ENCODE data around the gene MARK2.

Gene MARK2

GRCh38 chr11:63880403-63880790 lies 41.5 kb downstream of the MARK2 start:
- no peak for TF ChIP-seq TAF1 (IDR thresholded peaks at IDR 0.05; ENCODE audit: borderline replicate concordance, insufficient read depth, low read length)
- no peak for TF ChIP-seq FOXP2 (optimal IDR thresholded peaks at IDR 0.05; ENCODE audit: borderline replicate concordance, extremely low read depth, extremely low read length, insufficient read depth)
- no peak for TF ChIP-seq REST (IDR thresholded peaks at IDR 0.05; ENCODE audit: insufficient read depth in 1 of 2, low read depth in 2 of 2, low read length in 2 of 2)
- TF ChIP-seq SIN3A (IDR thresholded peaks at IDR 0.05; ENCODE audit: borderline replicate concordance, insufficient read depth, low read length): no peak
- TF ChIP-seq POLR2AphosphoS5 (IDR thresholded peaks at IDR 0.05; ENCODE audit: low read depth, low read length): no peak

- TF ChIP-seq SIN3A (IDR thresholded peaks at IDR 0.05; ENCODE audit: borderline replicate concordance, insufficient read depth, low read length) (no peak), REST (IDR thresholded peaks at IDR 0.05; ENCODE audit: insufficient read depth in 1 of 2, low read depth in 2 of 2, low read length in 2 of 2) (no peak), FOXP2 (optimal IDR thresholded peaks at IDR 0.05; ENCODE audit: borderline replicate concordance, extremely low read depth, extremely low read length, insufficient read depth) (no peak), TAF1 (IDR thresholded peaks at IDR 0.05; ENCODE audit: borderline replicate concordance, insufficient read depth, low read length) (no peak), POLR2AphosphoS5 (IDR thresholded peaks at IDR 0.05; ENCODE audit: low read depth, low read length) (no peak)
These were observed 43.8 kb downstream of the MARK2 start for GRCh38 chr11:63882555-63883242.

- TF ChIP-seq REST (IDR thresholded peaks at IDR 0.05; ENCODE audit: insufficient read depth in 1 of 2, low read depth in 2 of 2, low read length in 2 of 2) (no peak), SIN3A (IDR thresholded peaks at IDR 0.05; ENCODE audit: borderline replicate concordance, insufficient read depth, low read length) (no peak), POLR2AphosphoS5 (IDR thresholded peaks at IDR 0.05; ENCODE audit: low read depth, low read length) (no peak), FOXP2 (optimal IDR thresholded peaks at IDR 0.05; ENCODE audit: borderline replicate concordance, extremely low read depth, extremely low read length, insufficient read depth) (no peak), TAF1 (IDR thresholded peaks at IDR 0.05; ENCODE audit: borderline replicate concordance, insufficient read depth, low read length) (no peak)
These were observed 44.9 kb downstream of the MARK2 start for GRCh38 chr11:63883791-63884190.

GRCh38 chr11:63884196-63884932 lies 45.5 kb downstream of the MARK2 start:
- TF ChIP-seq FOXP2 (optimal IDR thresholded peaks at IDR 0.05; ENCODE audit: borderline replicate concordance, extremely low read depth, extremely low read length, insufficient read depth): no peak
- TF ChIP-seq POLR2AphosphoS5 (IDR thresholded peaks at IDR 0.05; ENCODE audit: low read depth, low read length): no peak
- no peak for TF ChIP-seq SIN3A (IDR thresholded peaks at IDR 0.05; ENCODE audit: borderline replicate concordance, insufficient read depth, low read length)
- no peak for TF ChIP-seq TAF1 (IDR thresholded peaks at IDR 0.05; ENCODE audit: borderline replicate concordance, insufficient read depth, low read length)
- no peak for TF ChIP-seq REST (IDR thresholded peaks at IDR 0.05; ENCODE audit: insufficient read depth in 1 of 2, low read depth in 2 of 2, low read length in 2 of 2)
